Mucosa of descending colon (tissue), 3 donors: ENCODE measurements around the gene KLHL40. TPM values are rescaled to one million over a fixed set of nuclear protein-coding genes. Genes with fewer than 3 reads are reported as not detected.

Experiments
- ATAC-seq: fragments of 200-7000 bp; cut with Tn5 transposase; one replicate; pipeline ENCODE4 v1.9.1; 2020; ENCODE audit warnings: mild to moderate bottlenecking, moderate library complexity
- DNase-seq, 3 donors: peaks; one replicate each; pipeline ENCODE4 v3.0.0-alpha.2; 2020
- H3K36me3 ChIP-seq: fragments of 200-600 bp; one replicate; pipeline ENCODE4 v1.8.0; 2021; ENCODE audit warnings: low read depth, mild to moderate bottlenecking
- H3K4me1 ChIP-seq: fragments of 200-600 bp; one replicate; pipeline ENCODE4 v1.8.0; 2021; ENCODE audit warnings: low read depth, mild to moderate bottlenecking
- H3K4me3 ChIP-seq: fragments of 200-600 bp; one replicate; pipeline ENCODE4 v1.8.0; 2021; ENCODE audit warnings: mild to moderate bottlenecking
- H3K9me3 ChIP-seq: fragments of 200-600 bp; one replicate; pipeline ENCODE4 v1.8.0; 2021; ENCODE audit warnings: mild to moderate bottlenecking
- CTCF ChIP-seq: fragments of 200-600 bp; IDR thresholded peaks from one replicate; pipeline ENCODE4 v1.8.0; 2022; ENCODE audit warnings: antibody characterized with exemption, mild to moderate bottlenecking
- intact Hi-C, 2 donors: fragments of 100-400 bp; cut with DNase I in 1 of 2; cut with micrococcal nuclease in 1 of 2; formaldehyde crosslinking; loops; one replicate each; pipeline versions ENCODE4 v1.11.0 to v1.11.1; 2022; cut with DNase I, micrococcal nuclease
- total RNA-seq, 3 donors: library from RNA; stranded (reverse); fragmentation: NEBNext Ultra II Directional in 2 of 3; extraction: Animal tissue kit (Norgen Biotek cat#: 25700) in 2 of 3; gene quantifications; one replicate each; pipeline versions ENCODE4 v1.2.1 to v1.2.4, GENCODE V29; 2021 to 2023
- donor health status: DM: no; HTN: no; CAD: no; lungs with moderate emphysema.
- donor health status: DM: no; HTN: no; CAD: no.
- donor health status: DM: no; HTN: yes; CAD: no.

KLHL40 gene
- total RNA-seq, 3 donors from 2014 or later, result not detected

DNA sequence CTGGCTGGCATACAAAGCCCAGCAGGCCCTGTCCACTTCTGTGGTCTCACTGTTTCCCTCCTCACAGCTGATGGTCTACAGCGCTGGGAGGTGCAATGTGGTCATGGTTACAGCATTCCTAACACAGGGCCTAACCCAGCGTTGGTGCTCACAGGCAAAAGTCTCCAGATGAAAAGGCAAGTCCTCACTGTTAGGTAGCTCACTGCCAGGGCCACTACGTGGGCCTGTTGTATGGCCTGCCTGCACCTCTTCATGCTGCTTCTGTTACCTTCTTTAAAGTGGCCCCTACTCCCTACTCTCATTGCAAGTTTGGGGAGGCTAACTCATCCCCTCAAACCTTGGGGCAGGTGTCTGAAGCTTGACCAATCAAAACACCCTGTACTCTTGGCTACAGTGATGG lies 56.5 kb downstream of the KLHL40 start:
- intact Hi-C loops, result loop anchor here in 1 of 2 donors (10.0 kb wide), 1 partner anchor 87 kb away; the partner anchor contains the start of gene ZBTB47
- H3K4me3 ChIP-seq, result no peak overlapping the region
- no peaks in the 10 kb centered on the region for H3K9me3 ChIP-seq
- no peaks in the 10 kb centered on the region for H3K4me1 ChIP-seq
- no peak for TF ChIP-seq CTCF
- no peak for DNase-seq
- no peak for ATAC-seq
- H3K36me3 ChIP-seq, result no peaks in the 10 kb centered on the region

Other genes with a start within 250 kb of the KLHL40 start
- 100 to 1,000 TPM in 2 of 3 donors, 10 to 100 TPM in 1; 68.9 to 202 (median 148) TPM for gene VIPR1, start 182.9 kb upstream of the KLHL40 start, total RNA-seq
- 10 to 100 TPM in 2 of 3 donors, 1 to 10 TPM in 1; 9.3 to 34.2 (median 18.3) TPM for gene SEC22C, start 103.6 kb upstream of the KLHL40 start, total RNA-seq
- 10 to 100 TPM; 17.5 to 19.6 (median 17.7) TPM for gene SS18L2, start 94.7 kb upstream of the KLHL40 start, total RNA-seq
- 10 to 100 TPM; 61.4 to 75.6 (median 70.5) TPM for gene NKTR, start 84.9 kb upstream of the KLHL40 start, total RNA-seq
- 10 to 100 TPM in 2 of 3 donors, 1 to 10 TPM in 1; 3.1 to 45.5 (median 12.4) TPM for gene ZBTB47, start 31.8 kb upstream of the KLHL40 start, total RNA-seq
- under 1 TPM in 1 of 3 donors, not detected in 2; 0.70 TPM for gene HHATL, start 17.3 kb downstream of the KLHL40 start, total RNA-seq
- 1 to 10 TPM; 2.2 to 3.3 (median 3.0) TPM for gene CCDC13, start 87.7 kb downstream of the KLHL40 start, total RNA-seq
- gene HIGD1A, start 119.0 kb downstream of the KLHL40 start, total RNA-seq, result 100 to 1,000 TPM; 174 to 468 (median 368) TPM
- 10 to 100 TPM in 2 of 3 donors, 1 to 10 TPM in 1; 4.7 to 13.1 (median 10.4) TPM for gene ACKR2, start 123.9 kb downstream of the KLHL40 start, total RNA-seq
- not detected for gene CYP8B1, start 190.3 kb downstream of the KLHL40 start, total RNA-seq
- gene ZNF662, start 220.6 kb downstream of the KLHL40 start, total RNA-seq, result 10 to 100 TPM in 2 of 3 donors, 1 to 10 TPM in 1; 6.7 to 14.4 (median 13.6) TPM